Epithelial cell of esophagus (primary cell): ENCODE results near the gene PRICKLE4.

Source experiments
- DNase-seq: peaks from one replicate; pipeline ENCODE4 v3.0.0; 2010; ENCODE audit warnings: low read depth
- H3K4me3 ChIP-seq: 2 replicates; pipeline ENCODE4 v1.5.1; 2011; ENCODE audit warnings: mild to moderate bottlenecking, low read length, control low read depth
- CTCF ChIP-seq: IDR thresholded peaks from 2 replicates; pipeline ENCODE4 v1.5.1; 2011; ENCODE audit warnings: low read depth, mild to moderate bottlenecking, low read length, control low read depth, inconsistent platforms; ENCODE audit not compliant: insufficient read depth; ENCODE audit errors: missing control alignments

Gene PRICKLE4

GRCh38 chr6:41740366-41741162 is 40.0 kb upstream of the PRICKLE4 start:
- no peak for TF ChIP-seq CTCF
- DNase-seq, result no peak
- no peak overlapping the region for H3K4me3 ChIP-seq

GRCh38 chr6:41741625-41742490 is 38.7 kb upstream of the PRICKLE4 start:
- no peak for TF ChIP-seq CTCF

GRCh38 chr6:41743406-41744235 is 37.0 kb upstream of the PRICKLE4 start:
- DNase-seq, result no peak
- TF ChIP-seq CTCF, result no peak
- H3K4me3 ChIP-seq, result no peak overlapping the region

More at GRCh38 chr6:41741625-41742490, 38.7 kb upstream of the PRICKLE4 start:
- DNase-seq, result peak; percentile 45
- H3K4me3 ChIP-seq, result no peak overlapping the region

GRCh38 chr6:41744236-41744787 is 36.3 kb upstream of the PRICKLE4 start:
- no peak for DNase-seq
- no peak overlapping the region for H3K4me3 ChIP-seq
- TF ChIP-seq CTCF, result no peak

- DNase-seq, result no peak
- TF ChIP-seq CTCF, result no peak
- H3K4me3 ChIP-seq, result no peak overlapping the region
Measured at GRCh38 chr6:41746107-41746506, 34.5 kb upstream of the PRICKLE4 start.
